HEK293 (cell line): ENCODE data around the gene IQGAP3.

Source experiments
- CTCF ChIA-PET: fragments of 350-600 bp; formaldehyde crosslinking; extraction: SDS; loops from one replicate; lab custom pipeline; 2021; ENCODE audit warnings: antibody characterized with exemption; lab: Yijun Ruan, JAX
- POLR2A ChIA-PET: fragments of 300-600 bp; formaldehyde crosslinking; extraction: SDS; loops from one replicate; lab custom pipeline; 2020; ENCODE audit warnings: antibody characterized with exemption, inconsistent platforms; lab: Yijun Ruan, JAX
- H3K27ac ChIP-seq: fragments of 200-500 bp; sonication (Bioruptor generic); 2 replicates; pipeline ENCODE4 v1.5.1; 2014; ENCODE audit warnings: low read depth, low read length, control low read depth, inconsistent platforms; ENCODE audit errors: extremely low read depth
- H3K36me3 ChIP-seq, 2 experiments: fragments of 200-500 bp in 1 of 2; sonication (Bioruptor generic) in 1 of 2; 1 replicate in 1 of 2; 2 replicates in 1 of 2; pipeline ENCODE4 v1.5.1; 2014 to 2017; ENCODE audit warnings: inconsistent platforms in 2 of 2, low read length in 2 of 2; ENCODE audit not compliant: control insufficient read depth in 2 of 2, insufficient read depth in 1 of 2
- H3K4me1 ChIP-seq: fragments of 200-500 bp; sonication (Bioruptor generic); 2 replicates; pipeline ENCODE4 v1.5.1; 2014; ENCODE audit warnings: mild to moderate bottlenecking, low read length, inconsistent platforms; ENCODE audit not compliant: control insufficient read depth, insufficient read depth
- H3K4me3 ChIP-seq: 2 replicates; pipeline ENCODE4 v1.5.1; 2011; ENCODE audit warnings: low read depth, mild to moderate bottlenecking, control low read depth, low read length, moderate library complexity
- H3K9me3 ChIP-seq: fragments of 200-500 bp; sonication (Bioruptor generic); 2 replicates; pipeline ENCODE4 v1.5.1; 2014; ENCODE audit warnings: low read depth, low read length, inconsistent platforms; ENCODE audit not compliant: control insufficient read depth, insufficient read depth
- EGR2 ChIP-seq: fragments of 450-650 bp; formaldehyde crosslinking; IDR thresholded peaks from 2 replicates; pipeline ENCODE4 v1.5.1; 2016; ENCODE audit warnings: low read depth, missing biosample characterization, missing genetic modification characterization
- PRDM1 ChIP-seq: fragments of 450-650 bp; formaldehyde crosslinking; IDR thresholded peaks from 2 replicates; pipeline ENCODE4; 2016; ENCODE audit warnings: missing biosample characterization, missing genetic modification characterization
- REPIN1 ChIP-seq: fragments of 450-650 bp; formaldehyde crosslinking; IDR thresholded peaks from 2 replicates; pipeline ENCODE4 v1.5.1; 2017; ENCODE audit warnings: missing biosample characterization, missing genetic modification characterization, low read depth
- ZFHX2 ChIP-seq: fragments of 450-650 bp; formaldehyde crosslinking; conservative IDR thresholded peaks from 2 replicates; pipeline ENCODE4 v1.5.1; 2016; ENCODE audit warnings: missing biosample characterization, missing genetic modification characterization
- ZFP37 ChIP-seq: fragments of 450-650 bp; formaldehyde crosslinking; IDR thresholded peaks from 2 replicates; pipeline ENCODE4 v1.5.1; 2016; ENCODE audit warnings: missing biosample characterization, missing genetic modification characterization
- ZNF155 ChIP-seq: fragments of 450-650 bp; formaldehyde crosslinking; IDR thresholded peaks from 2 replicates; pipeline ENCODE4 v1.5.1; 2016; ENCODE audit warnings: missing biosample characterization, missing genetic modification characterization
- ZNF169 ChIP-seq: fragments of 450-650 bp; formaldehyde crosslinking; IDR thresholded peaks from 2 replicates; pipeline ENCODE4 v1.5.1; 2016; ENCODE audit warnings: missing biosample characterization, missing genetic modification characterization
- ZNF404 ChIP-seq: fragments of 450-650 bp; formaldehyde crosslinking; IDR thresholded peaks from 2 replicates; pipeline ENCODE4 v1.5.1; 2017; ENCODE audit warnings: missing biosample characterization, missing genetic modification characterization
- ZNF426 ChIP-seq: fragments of 450-650 bp; formaldehyde crosslinking; IDR thresholded peaks from 2 replicates; pipeline ENCODE4 v1.5.1; 2017; ENCODE audit warnings: missing biosample characterization, missing genetic modification characterization, mild to moderate bottlenecking, inconsistent platforms, moderate library complexity
- ZNF571 ChIP-seq: fragments of 450-650 bp; formaldehyde crosslinking; IDR thresholded peaks from 2 replicates; pipeline ENCODE4 v1.5.0; 2017; ENCODE audit warnings: missing biosample characterization, missing genetic modification characterization
- ZNF621 ChIP-seq: fragments of 450-650 bp; formaldehyde crosslinking; IDR thresholded peaks from 2 replicates; pipeline ENCODE4 v1.5.1; 2017; ENCODE audit warnings: missing biosample characterization, missing genetic modification characterization
- TF ChIP-seq, protein P1 (sequence below): fragments of 450-650 bp; formaldehyde crosslinking; IDR thresholded peaks from 2 replicates; pipeline ENCODE4 v1.5.1; 2016; ENCODE audit warnings: missing biosample characterization, missing genetic modification characterization
- TF ChIP-seq, protein P2 (sequence below): fragments of 450-650 bp; formaldehyde crosslinking; IDR thresholded peaks from 2 replicates; pipeline ENCODE4 v1.5.1; 2016; ENCODE audit warnings: missing biosample characterization, missing genetic modification characterization
- TF ChIP-seq, protein P3 (sequence below): fragments of 450-650 bp; formaldehyde crosslinking; IDR thresholded peaks from 2 replicates; pipeline ENCODE4 v1.5.1; 2016; ENCODE audit warnings: missing biosample characterization, missing genetic modification characterization
- TF ChIP-seq, protein P4 (sequence below): fragments of 450-650 bp; formaldehyde crosslinking; IDR thresholded peaks from 2 replicates; pipeline ENCODE4; 2016; ENCODE audit warnings: missing biosample characterization, missing genetic modification characterization

The IQGAP3 gene

DNA sequence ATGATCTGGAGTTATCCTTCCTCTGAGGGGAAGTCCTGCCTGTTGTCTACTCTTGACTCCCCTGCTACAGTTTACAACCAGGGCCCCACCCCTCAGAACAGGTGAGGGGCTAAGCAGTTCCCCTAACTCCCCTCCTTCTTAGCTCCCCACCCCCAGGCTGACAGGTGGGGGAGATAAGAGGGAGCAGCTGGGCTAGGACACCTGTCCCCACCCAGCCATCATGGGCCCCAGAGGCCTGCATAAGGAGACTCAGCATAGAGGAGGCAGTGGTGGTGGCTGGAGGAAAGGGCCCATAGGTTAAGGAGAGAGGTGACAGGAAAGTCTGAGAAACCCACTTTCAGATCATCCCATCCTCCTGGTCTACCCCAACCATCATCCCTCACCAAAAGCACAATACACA lies 78.6 kb downstream of the IQGAP3 start:
- ChIA-PET CTCF (interaction anchor here (1.3 kb wide), 1 partner anchor 108 kb away, joined by 3 read pairs; no protein-coding TSS in a partner anchor), POLR2A (no interaction called here)
- H3K27ac ChIP-seq: no peak overlapping the region
- H3K9me3 ChIP-seq: no peaks in the 10 kb centered on the region
- H3K4me3 ChIP-seq: no peak overlapping the region
- H3K36me3 ChIP-seq: peaks cover 0 to 9% of the 10 kb centered on the region in 2 experiments; a peak in 1 of 3 replicates
- peaks cover 21% of the 10 kb centered on the region for H3K4me1 ChIP-seq
- TF ChIP-seq PRDM1 (tag by site-specific recombination) (0 out of 2 replicates have a peak, but pooled peaks have one; percentile 7), ZFP37 (no peak)

DNA sequence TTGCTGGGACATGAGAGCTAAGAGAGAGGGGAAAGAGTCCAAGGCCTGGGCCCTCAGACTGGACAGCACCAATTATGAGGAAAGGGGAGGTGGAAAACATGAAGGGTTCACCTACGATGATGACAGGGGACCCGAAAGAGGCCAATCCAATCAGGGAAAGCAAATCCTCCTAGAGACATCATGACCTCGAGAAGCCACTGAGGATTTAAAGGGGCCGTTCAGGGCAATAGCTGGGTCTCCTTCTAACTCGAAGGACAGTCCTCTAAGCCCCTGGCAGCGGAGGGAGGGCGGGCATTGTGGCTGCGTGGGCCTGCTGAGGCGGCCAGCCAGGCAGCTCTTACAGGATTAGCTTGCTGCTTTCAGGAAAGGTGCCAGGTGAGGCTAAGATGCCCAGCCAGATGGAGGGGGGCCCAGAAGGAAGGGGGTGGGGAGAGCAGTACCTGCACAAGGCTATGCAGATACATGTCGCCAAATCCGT lies 79.2 kb downstream of the IQGAP3 start:
- peaks cover 0 to 10% of the 10 kb centered on the region in 2 experiments; a peak in 1 of 3 replicates for H3K36me3 ChIP-seq
- H3K4me1 ChIP-seq: peaks cover 19% of the 10 kb centered on the region
- ChIA-PET CTCF (interaction anchor here (0.8 to 1.3 kb wide), 2 partner anchors 37 to 107 kb away, joined by 3 read pairs; no protein-coding TSS in a partner anchor), POLR2A (interaction anchor here (0.9 to 3.3 kb wide), 3 partner anchors 8 to 13 kb away, joined by 3 to 20 read pairs (median 5); partner anchors contain the start of gene MEF2D)
- no peak overlapping the region for H3K27ac ChIP-seq
- no peak overlapping the region for H3K4me3 ChIP-seq
- TF ChIP-seq, protein P1, sequence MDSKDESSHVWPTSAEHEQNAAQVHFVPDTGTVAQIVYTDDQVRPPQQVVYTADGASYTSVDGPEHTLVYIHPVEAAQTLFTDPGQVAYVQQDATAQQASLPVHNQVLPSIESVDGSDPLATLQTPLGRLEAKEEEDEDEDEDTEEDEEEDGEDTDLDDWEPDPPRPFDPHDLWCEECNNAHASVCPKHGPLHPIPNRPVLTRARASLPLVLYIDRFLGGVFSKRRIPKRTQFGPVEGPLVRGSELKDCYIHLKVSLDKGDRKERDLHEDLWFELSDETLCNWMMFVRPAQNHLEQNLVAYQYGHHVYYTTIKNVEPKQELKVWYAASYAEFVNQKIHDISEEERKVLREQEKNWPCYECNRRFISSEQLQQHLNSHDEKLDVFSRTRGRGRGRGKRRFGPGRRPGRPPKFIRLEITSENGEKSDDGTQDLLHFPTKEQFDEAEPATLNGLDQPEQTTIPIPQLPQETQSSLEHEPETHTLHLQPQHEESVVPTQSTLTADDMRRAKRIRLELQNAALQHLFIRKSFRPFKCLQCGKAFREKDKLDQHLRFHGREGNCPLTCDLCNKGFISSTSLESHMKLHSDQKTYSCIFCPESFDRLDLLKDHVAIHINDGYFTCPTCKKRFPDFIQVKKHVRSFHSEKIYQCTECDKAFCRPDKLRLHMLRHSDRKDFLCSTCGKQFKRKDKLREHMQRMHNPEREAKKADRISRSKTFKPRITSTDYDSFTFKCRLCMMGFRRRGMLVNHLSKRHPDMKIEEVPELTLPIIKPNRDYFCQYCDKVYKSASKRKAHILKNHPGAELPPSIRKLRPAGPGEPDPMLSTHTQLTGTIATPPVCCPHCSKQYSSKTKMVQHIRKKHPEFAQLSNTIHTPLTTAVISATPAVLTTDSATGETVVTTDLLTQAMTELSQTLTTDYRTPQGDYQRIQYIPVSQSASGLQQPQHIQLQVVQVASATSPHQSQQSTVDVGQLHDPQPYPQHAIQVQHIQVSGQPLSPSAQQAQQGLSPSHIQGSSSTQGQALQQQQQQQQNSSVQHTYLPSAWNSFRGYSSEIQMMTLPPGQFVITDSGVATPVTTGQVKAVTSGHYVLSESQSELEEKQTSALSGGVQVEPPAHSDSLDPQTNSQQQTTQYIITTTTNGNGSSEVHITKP (tag by site-specific recombination): peak; percentile 71
- no peak for TF ChIP-seq ZNF169
- no peaks in the 10 kb centered on the region for H3K9me3 ChIP-seq

DNA sequence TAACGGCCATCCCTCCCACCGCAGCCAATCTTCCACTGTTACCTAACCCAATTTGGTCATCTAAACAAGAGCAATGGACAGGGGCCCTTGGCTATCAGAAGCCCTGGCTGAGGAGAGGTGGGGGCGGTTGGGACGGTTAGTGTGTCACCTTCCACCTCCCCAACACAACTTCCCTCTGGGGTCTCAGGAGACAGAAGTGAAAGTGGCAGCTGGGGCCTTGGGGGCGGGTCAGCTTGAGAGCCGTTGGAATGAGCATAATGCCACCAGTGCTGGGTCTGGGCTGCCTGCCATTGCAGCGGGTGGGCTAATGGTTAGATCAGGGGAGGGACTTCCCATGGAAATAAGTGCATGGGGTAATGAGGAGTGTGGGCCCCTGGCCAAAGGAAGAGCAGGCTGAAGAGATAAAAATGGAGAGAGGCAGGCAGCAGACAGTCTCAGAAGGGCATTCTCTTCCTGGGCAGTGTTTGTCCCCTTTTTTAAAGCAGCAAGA lies 79.7 kb downstream of the IQGAP3 start:
- CTCF ChIA-PET: interaction anchor here (0.8 to 2.8 kb wide), 3 partner anchors 9 to 37 kb away, joined by 3 to 14 read pairs (median 11); partner anchors contain the start of gene MEF2D
- Histone ChIP-seq H3K9me3 (no peaks in the 10 kb centered on the region), H3K4me3 (no peak overlapping the region), H3K27ac (no peak overlapping the region), H3K4me1 (peaks cover 16% of the 10 kb centered on the region), H3K36me3 (peaks cover 0 to 12% of the 10 kb centered on the region in 2 experiments; a peak in 1 of 3 replicates)
- no peak for TF ChIP-seq REPIN1 (tag by site-specific recombination)
- TF ChIP-seq ZFHX2 (tag by site-specific recombination): 0 out of 2 replicates have a peak, but pooled peaks have one; percentile 18
- TF ChIP-seq EGR2 (tag by site-specific recombination): 0 out of 2 replicates have a peak, but pooled peaks have one; percentile 5
- POLR2A ChIA-PET: interaction anchor here (0.9 to 3.3 kb wide), 3 partner anchors 8 to 12 kb away, joined by 3 to 20 read pairs (median 5); partner anchors contain the start of gene MEF2D

DNA sequence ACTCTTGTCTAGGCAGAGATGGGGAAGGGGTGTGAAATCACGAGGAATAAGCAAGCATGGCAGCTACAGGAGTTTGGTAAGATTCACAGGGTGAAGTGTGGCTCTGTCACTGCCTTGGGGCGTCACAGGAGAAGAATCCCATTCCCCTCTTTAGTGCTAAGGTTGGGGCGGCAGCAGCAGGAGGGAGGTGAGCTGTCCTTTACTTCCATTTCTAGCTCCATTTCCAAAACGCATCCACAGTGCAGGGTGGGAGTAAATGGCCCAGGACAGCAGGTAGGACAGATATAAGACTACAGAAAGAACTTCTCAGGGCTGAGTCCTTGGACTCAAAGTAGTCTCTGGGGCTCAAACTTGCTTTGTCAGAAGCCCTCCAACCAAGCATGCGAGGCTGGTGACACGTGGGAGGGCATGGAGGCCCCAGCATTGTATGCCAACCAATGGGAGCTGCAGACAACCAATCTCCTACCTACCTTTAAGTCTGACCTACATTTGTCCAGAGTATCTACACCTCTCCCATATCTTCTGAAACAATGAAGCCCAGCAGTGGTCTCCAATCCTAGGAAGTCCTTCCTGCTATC lies 80.3 kb downstream of the IQGAP3 start:
- ChIA-PET CTCF (interaction anchor here (0.6 to 2.8 kb wide), 5 partner anchors 9 to 140 kb away, joined by 3 to 14 read pairs (median 5); partner anchors contain the start of gene MEF2D), POLR2A (interaction anchor here (0.9 to 3.3 kb wide), 2 partner anchors 9 to 12 kb away, joined by 3 to 20 read pairs; partner anchors contain the start of gene MEF2D)
- Histone ChIP-seq H3K9me3 (no peaks in the 10 kb centered on the region), H3K36me3 (peaks cover 0 to 12% of the 10 kb centered on the region in 2 experiments; a peak in 1 of 3 replicates), H3K4me1 (peaks cover 16% of the 10 kb centered on the region), H3K4me3 (no peak overlapping the region), H3K27ac (no peak overlapping the region)
- TF ChIP-seq ZNF571 (tag by site-specific recombination): no peak
- TF ChIP-seq, protein P2, sequence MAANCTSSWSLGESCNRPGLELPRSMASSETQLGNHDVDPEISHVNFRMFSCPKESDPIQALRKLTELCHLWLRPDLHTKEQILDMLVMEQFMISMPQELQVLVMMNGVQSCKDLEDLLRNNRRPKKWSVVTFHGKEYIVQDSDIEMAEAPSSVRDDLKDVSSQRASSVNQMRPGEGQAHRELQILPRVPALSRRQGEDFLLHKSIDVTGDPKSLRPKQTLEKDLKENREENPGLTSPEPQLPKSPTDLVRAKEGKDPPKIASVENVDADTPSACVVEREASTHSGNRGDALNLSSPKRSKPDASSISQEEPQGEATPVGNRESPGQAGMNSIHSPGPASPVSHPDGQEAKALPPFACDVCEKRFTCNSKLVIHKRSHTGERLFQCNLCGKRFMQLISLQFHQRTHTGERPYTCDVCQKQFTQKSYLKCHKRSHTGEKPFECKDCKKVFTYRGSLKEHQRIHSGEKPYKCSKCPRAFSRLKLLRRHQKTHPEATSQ: no peak
- TF ChIP-seq ZNF404 (tag by site-specific recombination): no peak
- no peak for TF ChIP-seq ZNF426 (tag by site-specific recombination)
- no peak for TF ChIP-seq ZNF621
- TF ChIP-seq, protein P3, sequence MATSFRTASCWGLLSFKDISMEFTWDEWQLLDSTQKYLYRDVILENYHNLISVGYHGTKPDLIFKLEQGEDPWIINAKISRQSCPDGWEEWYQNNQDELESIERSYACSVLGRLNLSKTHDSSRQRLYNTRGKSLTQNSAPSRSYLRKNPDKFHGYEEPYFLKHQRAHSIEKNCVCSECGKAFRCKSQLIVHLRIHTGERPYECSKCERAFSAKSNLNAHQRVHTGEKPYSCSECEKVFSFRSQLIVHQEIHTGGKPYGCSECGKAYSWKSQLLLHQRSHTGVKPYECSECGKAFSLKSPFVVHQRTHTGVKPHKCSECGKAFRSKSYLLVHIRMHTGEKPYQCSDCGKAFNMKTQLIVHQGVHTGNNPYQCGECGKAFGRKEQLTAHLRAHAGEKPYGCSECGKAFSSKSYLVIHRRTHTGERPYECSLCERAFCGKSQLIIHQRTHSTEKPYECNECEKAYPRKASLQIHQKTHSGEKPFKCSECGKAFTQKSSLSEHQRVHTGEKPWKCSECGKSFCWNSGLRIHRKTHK: no peak
- no peak for TF ChIP-seq ZNF155
- TF ChIP-seq, protein P4, sequence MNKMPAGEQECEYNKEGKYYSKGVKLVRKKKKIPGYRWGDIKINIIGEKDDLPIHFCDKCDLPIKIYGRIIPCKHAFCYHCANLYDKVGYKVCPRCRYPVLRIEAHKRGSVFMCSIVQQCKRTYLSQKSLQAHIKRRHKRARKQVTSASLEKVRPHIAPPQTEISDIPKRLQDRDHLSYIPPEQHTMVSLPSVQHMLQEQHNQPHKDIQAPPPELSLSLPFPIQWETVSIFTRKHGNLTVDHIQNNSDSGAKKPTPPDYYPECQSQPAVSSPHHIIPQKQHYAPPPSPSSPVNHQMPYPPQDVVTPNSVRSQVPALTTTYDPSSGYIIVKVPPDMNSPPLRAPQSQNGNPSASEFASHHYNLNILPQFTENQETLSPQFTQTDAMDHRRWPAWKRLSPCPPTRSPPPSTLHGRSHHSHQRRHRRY (tag by site-specific recombination): no peak
